Spleen (tissue), 7 donors: ENCODE results near the gene IMPACT.
A peak's percentile ranks its signal among the peaks of the same experiment; 100 is the strongest.

Experiments used
- POLR2A ChIP-seq, 3 donors: fragments of 450-650 bp; IDR thresholded peaks; one replicate each; pipeline ENCODE4 v1.5.1; 2017; ENCODE audit warnings: antibody characterized with exemption in 3 of 3, mild to moderate bottlenecking in 1 of 3
- POLR2AphosphoS5 ChIP-seq, 3 donors: sonication (generic); formaldehyde crosslinking; IDR thresholded peaks; one replicate each; pipeline ENCODE4 v1.5.1; 2017; ENCODE audit warnings: antibody characterized with exemption in 3 of 3
- TF ChIP-seq, protein P1 (sequence below), 11 experiments: fragments of 200-600 bp in 7 of 11; fragments of 450-650 bp in 4 of 11; sonication (generic) in 4 of 11; IDR thresholded peaks in 8 of 11; conservative IDR thresholded peaks in 3 of 11; 1 replicate in 7 of 11; 2 replicates in 4 of 11; pipeline versions ENCODE4 v1.4.0 to v1.8.0; 2016 to 2021; ENCODE audit warnings: antibody characterized with exemption in 11 of 11, inconsistent platforms in 4 of 11, mild to moderate bottlenecking in 1 of 11
- donor health status: DM: no; HTN: no; CAD: no; lungs with moderate emphysema.
- donor health status: DM: no; HTN: no; CAD: no.
- donor health status: DM: no; HTN: no; CAD: no.

GRCh38 chr18:24397694-24398368 is 28.6 kb upstream of the IMPACT start, which contains the start of gene OSBPL1A:
- TF ChIP-seq, protein P1, sequence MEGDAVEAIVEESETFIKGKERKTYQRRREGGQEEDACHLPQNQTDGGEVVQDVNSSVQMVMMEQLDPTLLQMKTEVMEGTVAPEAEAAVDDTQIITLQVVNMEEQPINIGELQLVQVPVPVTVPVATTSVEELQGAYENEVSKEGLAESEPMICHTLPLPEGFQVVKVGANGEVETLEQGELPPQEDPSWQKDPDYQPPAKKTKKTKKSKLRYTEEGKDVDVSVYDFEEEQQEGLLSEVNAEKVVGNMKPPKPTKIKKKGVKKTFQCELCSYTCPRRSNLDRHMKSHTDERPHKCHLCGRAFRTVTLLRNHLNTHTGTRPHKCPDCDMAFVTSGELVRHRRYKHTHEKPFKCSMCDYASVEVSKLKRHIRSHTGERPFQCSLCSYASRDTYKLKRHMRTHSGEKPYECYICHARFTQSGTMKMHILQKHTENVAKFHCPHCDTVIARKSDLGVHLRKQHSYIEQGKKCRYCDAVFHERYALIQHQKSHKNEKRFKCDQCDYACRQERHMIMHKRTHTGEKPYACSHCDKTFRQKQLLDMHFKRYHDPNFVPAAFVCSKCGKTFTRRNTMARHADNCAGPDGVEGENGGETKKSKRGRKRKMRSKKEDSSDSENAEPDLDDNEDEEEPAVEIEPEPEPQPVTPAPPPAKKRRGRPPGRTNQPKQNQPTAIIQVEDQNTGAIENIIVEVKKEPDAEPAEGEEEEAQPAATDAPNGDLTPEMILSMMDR (IDR thresholded peaks at IDR 0.05 in 8 of 11, conservative IDR thresholded peaks at IDR 0.05 in 3 of 11) = peak in 3 of 11 experiments; percentile 16 to 31 (median 17)
- TF ChIP-seq POLR2A (IDR thresholded peaks at IDR 0.05) (no peak), POLR2AphosphoS5 (IDR thresholded peaks at IDR 0.05) (peak; percentile 83 to 91 (median 91))
